Measurements from ENCODE around the gene BARHL2.

Gene BARHL2

DNA sequence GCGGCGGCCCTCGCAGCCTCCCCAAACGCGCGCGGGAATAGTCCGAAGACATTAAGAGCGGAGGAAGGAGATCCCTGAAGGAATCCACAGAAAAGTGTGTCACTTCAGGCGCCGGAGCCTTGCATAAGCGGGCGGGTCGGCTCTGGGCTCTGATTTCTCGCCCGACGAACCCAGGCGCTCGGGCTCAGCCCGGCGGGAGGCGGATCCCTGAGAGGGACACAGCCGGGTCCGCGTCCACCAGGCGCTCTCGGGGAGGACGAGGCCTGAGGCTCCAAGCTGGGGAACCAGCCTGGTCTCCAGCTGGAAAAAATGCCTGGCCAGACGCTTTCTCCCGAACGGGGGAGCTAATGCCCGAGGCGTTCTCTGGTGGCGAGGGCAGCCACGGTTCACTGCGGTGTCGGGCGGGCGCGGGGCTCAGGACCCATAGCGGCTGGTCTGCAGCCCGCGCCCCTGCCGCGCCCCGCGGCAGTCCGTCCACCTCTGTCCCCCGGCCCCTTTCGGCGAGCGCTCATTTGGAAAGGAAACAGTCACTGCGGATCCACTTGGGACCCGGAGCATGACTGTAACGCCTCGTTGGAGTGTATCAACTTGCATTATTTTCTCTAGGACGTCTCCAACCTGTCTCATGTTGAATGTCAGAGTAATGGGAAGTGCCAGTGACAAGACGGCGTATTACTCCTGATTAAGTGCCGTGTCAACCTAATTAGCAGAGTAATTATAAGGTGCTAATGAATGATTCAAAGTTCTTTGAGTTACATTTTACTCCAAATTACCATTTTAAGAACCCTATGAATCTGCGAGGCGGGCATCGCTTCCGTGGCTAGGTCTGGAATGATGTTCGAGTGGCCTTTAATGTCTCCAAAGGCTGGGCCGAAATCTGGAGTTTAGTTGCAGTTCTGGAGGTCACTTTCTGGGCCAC is 1.6 kb upstream of the BARHL2 start:
- no peak overlapping the region for H2AFZ ChIP-seq (ENCODE audit: low read depth)
- H3K27ac ChIP-seq = no peak overlapping the region
- H4K20me1 ChIP-seq (ENCODE audit: insufficient read depth) = no peaks in the 10 kb centered on the region
- H3K4me1 ChIP-seq (ENCODE audit: low read depth, poor library complexity, severe bottlenecking) = peaks cover 9% of the 10 kb centered on the region
- no peaks in the 10 kb centered on the region for H3K27me3 ChIP-seq (ENCODE audit: insufficient read depth, low read depth)
- no peak overlapping the region for H3K4me3 ChIP-seq (IDR thresholded peaks at IDR 0.05; ENCODE audit: insufficient read depth, low read depth, low read length)
- H3K9ac ChIP-seq = no peak overlapping the region
- H3K79me2 ChIP-seq (ENCODE audit: insufficient read depth, low read depth) = no peaks in the 10 kb centered on the region
- TF ChIP-seq, protein P1, sequence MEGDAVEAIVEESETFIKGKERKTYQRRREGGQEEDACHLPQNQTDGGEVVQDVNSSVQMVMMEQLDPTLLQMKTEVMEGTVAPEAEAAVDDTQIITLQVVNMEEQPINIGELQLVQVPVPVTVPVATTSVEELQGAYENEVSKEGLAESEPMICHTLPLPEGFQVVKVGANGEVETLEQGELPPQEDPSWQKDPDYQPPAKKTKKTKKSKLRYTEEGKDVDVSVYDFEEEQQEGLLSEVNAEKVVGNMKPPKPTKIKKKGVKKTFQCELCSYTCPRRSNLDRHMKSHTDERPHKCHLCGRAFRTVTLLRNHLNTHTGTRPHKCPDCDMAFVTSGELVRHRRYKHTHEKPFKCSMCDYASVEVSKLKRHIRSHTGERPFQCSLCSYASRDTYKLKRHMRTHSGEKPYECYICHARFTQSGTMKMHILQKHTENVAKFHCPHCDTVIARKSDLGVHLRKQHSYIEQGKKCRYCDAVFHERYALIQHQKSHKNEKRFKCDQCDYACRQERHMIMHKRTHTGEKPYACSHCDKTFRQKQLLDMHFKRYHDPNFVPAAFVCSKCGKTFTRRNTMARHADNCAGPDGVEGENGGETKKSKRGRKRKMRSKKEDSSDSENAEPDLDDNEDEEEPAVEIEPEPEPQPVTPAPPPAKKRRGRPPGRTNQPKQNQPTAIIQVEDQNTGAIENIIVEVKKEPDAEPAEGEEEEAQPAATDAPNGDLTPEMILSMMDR (conservative IDR thresholded peaks at IDR 0.05; ENCODE audit: low read depth, low read length) = no peak
- H3K36me3 ChIP-seq (ENCODE audit: insufficient read depth) = no peaks in the 10 kb centered on the region
- H3K4me2 ChIP-seq = no peak overlapping the region

DNA sequence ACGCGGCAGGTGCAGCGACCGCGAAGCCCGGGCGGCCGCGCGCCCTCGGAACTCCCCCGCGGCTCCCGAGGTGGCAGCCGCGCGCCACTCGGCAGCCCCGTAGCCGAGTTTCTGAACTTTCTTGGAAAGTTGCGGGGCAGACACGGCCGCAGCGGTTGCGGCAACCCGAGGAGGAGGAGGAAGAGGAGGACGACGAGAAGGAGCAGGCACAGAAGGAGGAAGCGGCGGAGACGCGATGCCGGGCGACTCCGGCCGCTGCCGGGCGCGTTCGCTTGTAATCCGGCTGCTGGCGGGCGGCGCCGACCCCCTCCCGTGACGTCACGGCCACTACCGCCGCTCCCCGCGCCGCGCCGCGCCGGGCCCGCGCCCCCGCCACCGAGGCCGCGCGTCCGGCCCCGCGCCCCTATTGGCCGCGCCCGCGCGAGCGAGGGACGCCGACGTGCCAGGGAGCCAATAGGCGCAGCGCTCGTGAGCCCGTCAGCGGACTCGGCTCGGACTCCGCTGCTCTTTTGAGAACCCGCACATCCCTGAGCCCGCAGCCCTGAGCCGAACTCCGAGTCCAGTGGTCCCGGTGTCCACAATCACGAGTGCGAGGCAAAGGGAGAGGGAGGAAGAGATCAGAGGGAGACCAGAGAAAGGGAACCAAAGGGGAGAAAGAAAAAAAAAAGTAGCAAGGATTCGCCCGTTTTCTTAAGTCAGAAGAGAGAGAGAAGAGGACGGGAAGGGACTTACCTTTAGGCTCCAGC is 736 bp upstream of the BARHL2 start:
- H3K4me1 ChIP-seq (ENCODE audit: low read depth, poor library complexity, severe bottlenecking) = peaks cover 9% of the 10 kb centered on the region
- H3K36me3 ChIP-seq (ENCODE audit: insufficient read depth) = no peaks in the 10 kb centered on the region
- no peak overlapping the region for H2AFZ ChIP-seq (ENCODE audit: low read depth)
- no peak overlapping the region for H3K4me3 ChIP-seq (IDR thresholded peaks at IDR 0.05; ENCODE audit: insufficient read depth, low read depth, low read length)
- H3K79me2 ChIP-seq (ENCODE audit: insufficient read depth, low read depth) = no peaks in the 10 kb centered on the region
- H3K27me3 ChIP-seq (ENCODE audit: insufficient read depth, low read depth) = no peaks in the 10 kb centered on the region
- H3K27ac ChIP-seq = no peak overlapping the region
- H3K4me2 ChIP-seq = no peak overlapping the region
- no peaks in the 10 kb centered on the region for H4K20me1 ChIP-seq (ENCODE audit: insufficient read depth)
- H3K9ac ChIP-seq = no peak overlapping the region
- TF ChIP-seq, protein P1 (conservative IDR thresholded peaks at IDR 0.05; ENCODE audit: low read depth, low read length) = no peak

DNA sequence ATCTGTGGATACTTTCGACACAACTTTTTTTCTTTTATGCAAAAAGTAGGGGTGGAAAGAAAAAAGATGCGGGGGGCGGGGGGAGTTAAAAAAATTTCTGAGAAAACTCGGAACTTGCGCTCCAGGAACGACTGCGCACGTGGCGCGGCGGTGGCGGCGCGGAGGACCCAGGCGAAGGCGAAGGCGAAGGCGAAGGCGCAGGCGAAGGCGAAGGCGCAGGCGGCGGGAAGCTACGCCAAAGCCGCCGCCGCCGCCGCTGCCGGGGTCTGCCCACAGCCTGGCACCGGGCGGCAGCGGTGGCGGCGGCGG is 208 bp upstream of the BARHL2 start:
- Histone ChIP-seq H3K4me1 (ENCODE audit: low read depth, poor library complexity, severe bottlenecking) (peaks cover 8% of the 10 kb centered on the region), H3K36me3 (ENCODE audit: insufficient read depth) (no peaks in the 10 kb centered on the region), H3K27ac (no peak overlapping the region), H3K27me3 (ENCODE audit: insufficient read depth, low read depth) (no peaks in the 10 kb centered on the region), H3K4me3 (IDR thresholded peaks at IDR 0.05; ENCODE audit: insufficient read depth, low read depth, low read length) (no peak overlapping the region), H3K79me2 (ENCODE audit: insufficient read depth, low read depth) (no peaks in the 10 kb centered on the region), H4K20me1 (ENCODE audit: insufficient read depth) (no peaks in the 10 kb centered on the region), H3K9ac (no peak overlapping the region), H3K4me2 (no peak overlapping the region), H2AFZ (ENCODE audit: low read depth) (no peak overlapping the region)
- TF ChIP-seq, protein P1 (conservative IDR thresholded peaks at IDR 0.05; ENCODE audit: low read depth, low read length) = no peak

DNA sequence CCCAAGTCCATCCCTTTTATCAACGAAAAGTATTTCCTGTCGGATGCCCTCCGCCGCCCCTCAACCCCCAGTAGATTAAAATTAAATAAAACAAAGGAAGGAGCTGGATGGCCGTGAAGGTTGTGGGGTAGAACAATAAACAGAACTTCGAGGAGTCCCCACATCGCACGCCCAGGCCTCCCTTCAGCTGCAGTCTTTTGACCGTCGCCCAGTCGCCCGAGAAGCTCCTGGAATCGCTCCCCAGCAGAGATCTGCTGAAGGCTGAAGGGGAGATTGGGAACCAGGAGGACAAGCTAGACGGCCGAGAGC is 905 bp downstream of the BARHL2 start:
- TF ChIP-seq, protein P1 (conservative IDR thresholded peaks at IDR 0.05; ENCODE audit: low read depth, low read length) = no peak
- Histone ChIP-seq H3K4me1 (ENCODE audit: low read depth, poor library complexity, severe bottlenecking) (no peaks in the 10 kb centered on the region), H3K36me3 (ENCODE audit: insufficient read depth) (no peaks in the 10 kb centered on the region), H3K4me3 (IDR thresholded peaks at IDR 0.05; ENCODE audit: insufficient read depth, low read depth, low read length) (no peak overlapping the region), H4K20me1 (ENCODE audit: insufficient read depth) (no peaks in the 10 kb centered on the region), H3K79me2 (ENCODE audit: insufficient read depth, low read depth) (no peaks in the 10 kb centered on the region), H3K9ac (no peak overlapping the region), H3K27ac (no peak overlapping the region), H3K27me3 (ENCODE audit: insufficient read depth, low read depth) (no peaks in the 10 kb centered on the region), H2AFZ (ENCODE audit: low read depth) (no peak overlapping the region), H3K4me2 (no peak overlapping the region)
